Prostate gland (tissue), 2 donors: Measurements from ENCODE around the gene AACS. TPM values are rescaled to one million over a fixed set of nuclear protein-coding genes. Genes with fewer than 3 reads are reported as not detected.

Experiments used
- DNase-seq: peaks from one replicate; pipeline ENCODE4 v3.0.0-alpha.2; 2019; ENCODE audit warnings: low spot score
- H3K27ac ChIP-seq, 2 donors: fragments of 200-600 bp; sonication (generic); 2 replicates each; pipeline ENCODE4 v1.5.1; 2017 to 2019
- H3K27me3 ChIP-seq: fragments of 200-600 bp; sonication (generic); replicated peaks from 2 replicates; pipeline ENCODE4 v1.5.1; 2019; ENCODE audit not compliant: insufficient read depth
- H3K36me3 ChIP-seq, 2 donors: fragments of 200-600 bp; sonication (generic); 1 replicate in 1 of 2; 2 replicates in 1 of 2; pipeline versions ENCODE4 v1.5.1 to v1.8.1; 2017 to 2019
- H3K4me1 ChIP-seq: fragments of 200-600 bp; sonication (generic); replicated peaks from 2 replicates; pipeline ENCODE4 v1.5.1; 2019
- H3K4me3 ChIP-seq, 2 donors: fragments of 200-600 bp; sonication (generic); 2 replicates each; pipeline ENCODE4 v1.5.1; 2017 to 2019
- H3K9me3 ChIP-seq: fragments of 200-600 bp; sonication (generic); 2 replicates; pipeline ENCODE4 v1.5.1; 2017
- CTCF ChIP-seq, 4 experiments: fragments of 200-600 bp in 2 of 4; fragments of 450-650 bp in 2 of 4; sonication (generic) in 2 of 4; IDR thresholded peaks; 1 replicate in 3 of 4; 2 replicates in 1 of 4; pipeline ENCODE4 v1.5.1; 2016 to 2019; ENCODE audit warnings: antibody characterized with exemption in 4 of 4, mild to moderate bottlenecking in 2 of 4, moderate library complexity in 2 of 4
- POLR2A ChIP-seq: fragments of 450-650 bp; IDR thresholded peaks from one replicate; pipeline ENCODE4 v1.6.1; 2016; ENCODE audit warnings: antibody characterized with exemption, mild to moderate bottlenecking
- POLR2AphosphoS5 ChIP-seq: sonication (generic); formaldehyde crosslinking; IDR thresholded peaks from one replicate; pipeline ENCODE4 v1.6.1; 2017; ENCODE audit warnings: antibody characterized with exemption
- WGBS: methylation state at CpG from one replicate; pipeline ENCODE4 v1.1.5; 2018; 5-methylcytosine and 5-hydroxymethylcytosine counted together
- intact Hi-C: fragments of 100-400 bp; cut with DNase I; formaldehyde crosslinking; loops from one replicate; pipeline ENCODE4 v1.14.2; 2022
- total RNA-seq, 2 donors: library from RNA; depleted of rRNA; stranded (reverse); fragments of >200 nt; gene quantifications; one replicate each; pipeline ENCODE4 v1.1.0, GENCODE V29; 2016

AACS gene
- total RNA-seq, 2 donors from 2014 or later: 20.4 to 21.0 TPM

GRCh38 chr12:125090437-125090836 is 25.2 kb downstream of the AACS start:
- Histone ChIP-seq H3K4me1 (no peaks in the 10 kb centered on the region), H3K27ac (no peak overlapping the region), H3K27me3 (no peaks in the 10 kb centered on the region), H3K36me3 (no peaks in the 10 kb centered on the region), H3K4me3 (no peak overlapping the region), H3K9me3 (no peaks in the 10 kb centered on the region)
- no peak for TF ChIP-seq POLR2A
- no peak for TF ChIP-seq CTCF (IDR thresholded peaks at IDR 0.05)
- no peak for TF ChIP-seq POLR2AphosphoS5
- intact Hi-C loops: no loop called here
- no peak for DNase-seq
- WGBS: 96% methylated on average over 3 of the region's 3 CpGs

DNA sequence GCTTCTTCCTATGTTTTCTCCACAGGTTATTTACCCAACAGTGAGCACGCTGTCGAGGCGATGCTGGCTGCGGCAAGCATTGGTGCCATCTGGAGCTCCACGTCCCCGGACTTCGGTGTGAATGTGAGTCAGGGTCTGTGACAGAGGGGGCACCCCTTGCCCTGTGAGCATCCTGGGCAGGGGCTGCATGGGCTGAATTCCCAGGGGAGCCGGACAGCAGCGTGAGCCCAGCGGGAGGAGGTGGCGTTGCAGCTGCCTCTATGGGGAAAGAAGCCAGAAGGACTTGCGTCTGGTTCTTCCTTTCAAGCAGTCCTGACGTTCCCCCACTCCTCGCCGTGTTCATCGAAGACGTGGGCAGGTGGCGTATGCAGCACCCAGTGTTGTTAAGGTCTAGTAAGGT is 26.2 kb downstream of the AACS start:
- no peaks in the 10 kb centered on the region for H3K36me3 ChIP-seq
- intact Hi-C loops: no loop called here
- no peak for TF ChIP-seq POLR2A
- TF ChIP-seq CTCF (IDR thresholded peaks at IDR 0.05): no peak
- no peak for TF ChIP-seq POLR2AphosphoS5

GRCh38 chr12:125092108-125092871 is 27.1 kb downstream of the AACS start:
- Histone ChIP-seq H3K27me3 (no peaks in the 10 kb centered on the region), H3K9me3 (no peaks in the 10 kb centered on the region), H3K27ac (no peak overlapping the region), H3K36me3 (no peaks in the 10 kb centered on the region), H3K4me1 (no peaks in the 10 kb centered on the region), H3K4me3 (no peak overlapping the region)
- intact Hi-C loops: no loop called here
- WGBS: 81% methylated on average over 17 of the region's 17 CpGs
- no peak for TF ChIP-seq CTCF (IDR thresholded peaks at IDR 0.05)
- no peak for TF ChIP-seq POLR2AphosphoS5
- TF ChIP-seq POLR2A: no peak
- no peak for DNase-seq

More for the DNA sequence above, 26.2 kb downstream of the AACS start:
- Histone ChIP-seq H3K27ac (no peak overlapping the region), H3K4me3 (no peak overlapping the region), H3K4me1 (no peaks in the 10 kb centered on the region), H3K27me3 (no peaks in the 10 kb centered on the region), H3K9me3 (no peaks in the 10 kb centered on the region)
- WGBS: 97% methylated on average over 14 of the region's 18 CpGs
- no peak for DNase-seq

DNA sequence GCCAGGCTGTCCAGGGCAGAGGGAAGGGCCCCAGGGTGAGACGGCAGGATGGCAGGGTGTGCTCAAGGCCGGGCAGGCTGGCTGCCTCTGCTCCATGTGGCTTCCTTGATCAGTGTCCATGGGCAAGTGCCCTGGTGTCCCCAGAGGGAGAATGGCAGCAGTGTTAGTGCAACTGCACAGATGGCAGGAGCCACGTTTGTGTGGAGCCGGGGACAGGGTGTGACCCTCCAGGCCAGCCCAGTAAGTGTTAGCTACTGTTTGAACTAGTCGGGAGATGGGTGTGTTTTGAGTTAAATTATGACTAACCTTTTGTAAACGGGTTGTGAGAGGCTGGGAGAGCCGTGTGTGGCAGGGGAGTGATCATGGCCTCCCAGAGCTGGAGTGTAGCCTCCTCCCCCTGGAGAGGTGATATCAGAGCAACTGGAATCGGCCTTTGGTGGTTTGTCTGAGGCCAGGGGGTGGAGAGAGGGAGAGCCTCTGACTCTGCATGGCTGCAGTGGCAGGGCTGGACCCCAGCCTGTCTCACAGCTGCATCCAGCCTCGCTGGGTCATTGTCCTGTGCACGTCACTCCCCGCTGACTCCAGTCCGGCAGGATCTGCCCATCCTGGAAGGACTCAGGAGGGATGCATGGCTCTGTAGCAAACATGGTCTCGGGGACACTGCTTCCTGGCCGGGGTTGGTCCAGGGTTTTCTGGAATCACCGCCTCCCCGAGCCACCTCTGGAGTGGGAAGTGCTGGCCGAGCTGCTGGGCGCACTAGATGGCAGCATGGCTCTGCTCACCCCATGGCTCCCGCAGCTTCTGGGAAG is 27.8 kb downstream of the AACS start:
- H3K4me3 ChIP-seq: no peak overlapping the region
- no peaks in the 10 kb centered on the region for H3K9me3 ChIP-seq
- H3K36me3 ChIP-seq: no peaks in the 10 kb centered on the region
- H3K27me3 ChIP-seq: no peaks in the 10 kb centered on the region
- intact Hi-C loops: no loop called here
- no peak for TF ChIP-seq POLR2A
- no peak for TF ChIP-seq CTCF (IDR thresholded peaks at IDR 0.05)
- no peak for TF ChIP-seq POLR2AphosphoS5
- DNase-seq: no peak
- H3K27ac ChIP-seq: no peak overlapping the region
- H3K4me1 ChIP-seq: no peaks in the 10 kb centered on the region
- 76% methylated on average over 18 of the region's 19 CpGs for WGBS
